ENCODE results near the gene PARN. TPM values are rescaled to one million over a fixed set of nuclear protein-coding genes. Genes with fewer than 3 reads are reported as not detected.
"Not testable (repeated sequence)": the region's sequence is repeated elsewhere in the genome, so short reads cannot be mapped to it uniquely, and the experiment has no call there.

Gene PARN
- total and polyA plus RNA-seq, 9 of the 15 experiments (the other 6 are each of a cell fraction or from before 2014, with no cell fraction given), result 9.6 to 51.3 (median 40.4) TPM

- TF ChIP-seq E2F6 (IDR thresholded peaks at IDR 0.05; ENCODE audit: borderline replicate concordance in 1 of 2, extremely low read depth in 1 of 2, insufficient read depth in 1 of 2, insufficient read length in 1 of 2, low read depth in 1 of 2, low read length in 1 of 2, poor library complexity in 1 of 2, severe bottlenecking in 1 of 2), result peak in 1 of 2 experiments; percentile 15
- no peak for TF ChIP-seq SMAD2 (IDR thresholded peaks at IDR 0.05; ENCODE audit: low read depth, low read length)
- TF ChIP-seq KLF10 (CRISPR knock-in tag; IDR thresholded peaks at IDR 0.05), result no peak
- TF ChIP-seq NR2C1 (IDR thresholded peaks at IDR 0.05), result no peak
- TF ChIP-seq NR2C1 (tag; IDR thresholded peaks at IDR 0.05), result peak; percentile 59
Observed at GRCh38 chr16:14420721-14421488, 209.2 kb downstream of the PARN start (continued).

- ATAC-seq; DNase-seq (ENCODE audit: extremely low read depth in 1 of 4, low spot score in 3 of 4); H2AFZ ChIP-seq (ENCODE audit: low read depth, low read length); H3K27me3 ChIP-seq (ENCODE audit: control insufficient read depth in 2 of 2, insufficient read depth in 2 of 2, low read length in 2 of 2); BruUV-seq (replicated peaks); H3K4me1 ChIP-seq (replicated peaks in 1 of 2; ENCODE audit: control insufficient read depth in 2 of 2, insufficient read depth in 2 of 2, low read length in 2 of 2); H3K79me2 ChIP-seq (ENCODE audit: control insufficient read depth, insufficient read depth, low read length); H3K27ac ChIP-seq (ENCODE audit: extremely low read depth, low read depth, low read length); H3K4me2 ChIP-seq (ENCODE audit: insufficient read depth, low read length); H3K9me3 ChIP-seq (replicated peaks; ENCODE audit: control insufficient read depth, insufficient read depth, low read depth, low read length); CTCF ChIA-PET (ENCODE audit: low intra/inter-chr PET ratio); H3K9me1 ChIP-seq (ENCODE audit: control insufficient read depth, insufficient read depth, low read length); FAIRE-seq; in situ Hi-C loops (cut with MboI); H3K4me3 ChIP-seq; intact Hi-C loops (cut with micrococcal nuclease); H4K20me1 ChIP-seq (replicated peaks; ENCODE audit: control insufficient read depth, insufficient read depth, low read length); H3K36me3 ChIP-seq (ENCODE audit: control insufficient read depth, insufficient read depth, low read length): not testable (repeated sequence)
- H3K9ac ChIP-seq (ENCODE audit: insufficient read depth in 1 of 2, low read depth in 2 of 2, low read length in 2 of 2), result peak overlapping the region in 1 of 2 experiments; percentile 52; a peak in 1 of 4 replicates
- TF ChIP-seq ZNF512 (tag; IDR thresholded peaks at IDR 0.05), result peak; percentile 83
- TF ChIP-seq ARHGAP35 (IDR thresholded peaks at IDR 0.05; ENCODE audit: partially characterized antibody), result peak; percentile 21
- peak; percentile 40; the same call in 1 of the 2 replicates for TF ChIP-seq MTA1 (IDR thresholded peaks at IDR 0.05; ENCODE audit: borderline replicate concordance)
- TF ChIP-seq C11orf30 (IDR thresholded peaks at IDR 0.05; ENCODE audit: low read depth), result 0 out of 2 replicates have a peak, but pooled peaks have one; percentile 14
- POLR2A ChIA-PET, result interaction anchor here (0.8 kb wide), 1 partner anchor 68 kb away, joined by 3 read pairs; no protein-coding TSS in a partner anchor
- WGBS (ENCODE audit: insufficient coverage, low coverage, missing lambda C conversion rate), result 32% methylated on average over 2 of the region's 4 CpGs
Observed at GRCh38 chr16:14420243-14420642, 209.8 kb downstream of the PARN start.

Data from K562 (cell line).